ENCODE results near the gene FAM89A. TPM values are rescaled to one million over a fixed set of nuclear protein-coding genes. Genes with fewer than 3 reads are reported as not detected.

Gene FAM89A
- total and polyA plus RNA-seq, 9 of the 15 experiments (the other 6 are each of a cell fraction or from before 2014, with no cell fraction given): 8.7 to 66.2 (median 43.3) TPM

DNA sequence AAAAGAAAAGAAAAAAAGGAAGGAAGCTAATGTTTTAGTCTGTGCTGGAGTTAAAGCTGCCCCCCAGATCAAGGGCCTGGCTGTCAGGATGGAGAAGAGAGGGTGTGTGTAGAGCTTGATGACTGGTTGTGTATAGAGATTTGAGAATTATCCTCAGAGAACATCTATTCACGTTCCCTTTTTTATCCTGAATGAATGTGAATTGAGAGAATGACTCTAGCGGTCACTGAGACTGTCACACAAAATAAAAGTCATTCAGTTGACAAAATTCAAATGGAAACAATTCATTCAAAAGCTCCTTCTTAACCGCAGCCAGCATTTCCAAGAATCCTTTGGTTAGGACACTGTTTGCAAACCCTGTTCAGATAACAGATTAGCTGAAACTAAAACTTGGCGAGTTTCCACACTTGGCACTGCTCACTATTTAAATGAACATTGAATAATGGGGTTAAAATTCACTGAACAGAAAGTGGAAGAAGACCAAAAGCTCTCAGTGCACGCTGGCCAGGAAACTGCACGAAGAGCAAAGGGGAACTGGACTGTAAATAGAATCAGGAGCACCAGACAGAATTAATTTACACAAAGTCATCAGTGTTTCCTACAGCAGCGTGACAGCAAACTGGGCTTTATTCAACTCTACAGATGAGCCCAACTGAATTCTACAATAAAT, 13.6 kb upstream of the FAM89A start (continued):
- TF ChIP-seq ETV6 (IDR thresholded peaks at IDR 0.05; ENCODE audit: borderline replicate concordance in 1 of 2, low read depth in 2 of 2, low read length in 1 of 2): peak in 1 of 2 experiments; percentile 28; a peak in 1 of 4 replicates
- no peak for TF ChIP-seq ETV6 (CRISPR knock-in tag; IDR thresholded peaks at IDR 0.05; ENCODE audit: borderline replicate concordance)
- 0 out of 4 replicates have a peak, but pooled peaks of 1 of the 2 experiments have one; percentile 48 for TF ChIP-seq FOXA3 (CRISPR knock-in tag; conservative IDR thresholded peaks at IDR 0.05 in 1 of 2, IDR thresholded peaks at IDR 0.05 in 1 of 2)
- no peak for TF ChIP-seq TGIF2 (CRISPR knock-in tag; IDR thresholded peaks at IDR 0.05)
- TF ChIP-seq ATF2 (CRISPR knock-in tag; IDR thresholded peaks at IDR 0.05): no peak
- TF ChIP-seq ZNF197 (CRISPR knock-in tag; IDR thresholded peaks at IDR 0.05; ENCODE audit: low read depth): no peak
- TF ChIP-seq NONO (IDR thresholded peaks at IDR 0.05; ENCODE audit: low read depth in 2 of 2, low read length in 1 of 2): 0 out of 4 replicates have a peak, but pooled peaks of 1 of the 2 experiments have one; percentile 11
- TF ChIP-seq MYNN (IDR thresholded peaks at IDR 0.05): peak; percentile 98
- no peak; the same call in 1 of the 2 replicates for TF ChIP-seq MYNN (CRISPR knock-in tag; IDR thresholded peaks at IDR 0.05)
- TF ChIP-seq NR2C2 (CRISPR knock-in tag; IDR thresholded peaks at IDR 0.05): no peak
- TF ChIP-seq NR2C2 (tag; IDR thresholded peaks at IDR 0.05): peak; percentile 53; the same call in 1 of the 2 replicates
- 0 out of 2 replicates have a peak, but pooled peaks have one; percentile 11 for TF ChIP-seq ZBTB12 (CRISPR knock-in tag; IDR thresholded peaks at IDR 0.05)
- peak in 1 of 2 experiments; percentile 40; a peak in 1 of 4 replicates for TF ChIP-seq FOXK2 (conservative IDR thresholded peaks at IDR 0.05 in 1 of 2, IDR thresholded peaks at IDR 0.05 in 1 of 2; ENCODE audit: low read depth in 2 of 2)
- no peak for TF ChIP-seq STAG1 (CRISPR knock-in tag; IDR thresholded peaks at IDR 0.05; ENCODE audit: borderline replicate concordance)
- peak; percentile 52 to 90; a peak in 3 of 4 replicates for TF ChIP-seq RCOR1 (IDR thresholded peaks at IDR 0.05; ENCODE audit: borderline replicate concordance in 1 of 2, low read depth in 2 of 2, low read length in 2 of 2)
- peak; percentile 73; the same call in 1 of the 2 replicates for TF ChIP-seq LEF1 (IDR thresholded peaks at IDR 0.05)
- peak; percentile 31; the same call in 1 of the 2 replicates for TF ChIP-seq GABPA (tag; conservative IDR thresholded peaks at IDR 0.05; ENCODE audit: low read depth)
- TF ChIP-seq CXXC5 (CRISPR knock-in tag; IDR thresholded peaks at IDR 0.05): peak; percentile 37
- TF ChIP-seq THRA (IDR thresholded peaks at IDR 0.05): no peak
- TF ChIP-seq, protein P1, sequence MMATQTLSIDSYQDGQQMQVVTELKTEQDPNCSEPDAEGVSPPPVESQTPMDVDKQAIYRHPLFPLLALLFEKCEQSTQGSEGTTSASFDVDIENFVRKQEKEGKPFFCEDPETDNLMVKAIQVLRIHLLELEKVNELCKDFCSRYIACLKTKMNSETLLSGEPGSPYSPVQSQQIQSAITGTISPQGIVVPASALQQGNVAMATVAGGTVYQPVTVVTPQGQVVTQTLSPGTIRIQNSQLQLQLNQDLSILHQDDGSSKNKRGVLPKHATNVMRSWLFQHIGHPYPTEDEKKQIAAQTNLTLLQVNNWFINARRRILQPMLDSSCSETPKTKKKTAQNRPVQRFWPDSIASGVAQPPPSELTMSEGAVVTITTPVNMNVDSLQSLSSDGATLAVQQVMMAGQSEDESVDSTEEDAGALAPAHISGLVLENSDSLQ (IDR thresholded peaks at IDR 0.05): peak; percentile 64; the same call in 1 of the 2 replicates
- TF ChIP-seq MCM5 (IDR thresholded peaks at IDR 0.05; ENCODE audit: low read depth): no peak
- no peak for TF ChIP-seq U2AF2 (optimal IDR thresholded peaks at IDR 0.05; ENCODE audit: low read depth, low read length)
- TF ChIP-seq TAF9B (IDR thresholded peaks at IDR 0.05; ENCODE audit: partially characterized antibody): no peak

Measured in K562 (cell line).